SK-N-MC (cell line): ENCODE results near the gene GPR55.

Experiments used
- EZH2 ChIP-seq: fragments of 200-600 bp; sonication (generic); IDR thresholded peaks from one replicate; pipeline ENCODE4 v1.6.1; 2017; ENCODE audit warnings: antibody characterized with exemption
- FOXP2 ChIP-seq: optimal IDR thresholded peaks from 2 replicates; pipeline ENCODE3; 2011; ENCODE audit warnings: mild to moderate bottlenecking, moderate library complexity; ENCODE audit not compliant: insufficient read depth; ENCODE audit errors: extremely low read length, control extremely low read depth
- POLR2AphosphoS5 ChIP-seq: IDR thresholded peaks from 2 replicates; pipeline ENCODE4 v1.6.1; 2012; ENCODE audit warnings: mild to moderate bottlenecking, low read depth, low read length, borderline replicate concordance

GRCh38 chr2:230906471-230907230, 18.4 kb downstream of the GPR55 start:
- TF ChIP-seq EZH2 (no peak), POLR2AphosphoS5 (no peak), FOXP2 (no peak)
